GM23248 (cell line): ENCODE data around the gene ATP2A3. TPM values are rescaled to one million over a fixed set of nuclear protein-coding genes. Genes with fewer than 3 reads are reported as not detected.

Experiments
- DNase-seq: peaks from one replicate; pipeline ENCODE4 v3.0.0-alpha.2; 2015
- H2AFZ ChIP-seq: fragments of 200-600 bp; sonication (generic); 2 replicates; pipeline ENCODE4 v1.6.1; 2016; ENCODE audit warnings: antibody characterized with exemption
- H3F3A ChIP-seq: fragments of 200-600 bp; sonication (generic); 2 replicates; pipeline ENCODE4 v1.6.1; 2016; ENCODE audit warnings: mild to moderate bottlenecking, antibody characterized with exemption, mixed run types; ENCODE audit not compliant: insufficient read depth
- H3K27ac ChIP-seq: fragments of 200-600 bp; sonication (generic); 2 replicates; pipeline ENCODE4 v1.5.1; 2016; ENCODE audit warnings: mild to moderate bottlenecking
- H3K27me3 ChIP-seq: fragments of 200-600 bp; sonication (generic); replicated peaks from 2 replicates; pipeline ENCODE4 v1.6.1; 2016; ENCODE audit warnings: mild to moderate bottlenecking; ENCODE audit not compliant: insufficient read depth
- H3K36me3 ChIP-seq: fragments of 200-600 bp; sonication (generic); 2 replicates; pipeline ENCODE4 v1.6.1; 2016; ENCODE audit warnings: low read depth, mild to moderate bottlenecking
- H3K4me1 ChIP-seq: fragments of 200-600 bp; sonication (generic); 2 replicates; pipeline ENCODE4 v1.6.1; 2016; ENCODE audit warnings: mild to moderate bottlenecking; ENCODE audit not compliant: insufficient read depth
- H3K4me2 ChIP-seq: fragments of 200-600 bp; sonication (generic); one replicate; pipeline ENCODE4 v1.6.1; 2016; ENCODE audit warnings: mild to moderate bottlenecking; ENCODE audit not compliant: unreplicated experiment
- H3K4me3 ChIP-seq: fragments of 200-600 bp; sonication (generic); 2 replicates; pipeline ENCODE4 v1.5.1; 2016; ENCODE audit warnings: mild to moderate bottlenecking
- H3K79me2 ChIP-seq: fragments of 200-600 bp; sonication (generic); 2 replicates; pipeline ENCODE4 v1.6.1; 2016; ENCODE audit warnings: mild to moderate bottlenecking; ENCODE audit not compliant: insufficient read depth
- H3K9ac ChIP-seq: fragments of 200-600 bp; sonication (generic); 2 replicates; pipeline ENCODE4 v1.6.1; 2016; ENCODE audit warnings: mild to moderate bottlenecking
- H3K9me2 ChIP-seq: fragments of 200-600 bp; sonication (generic); 2 replicates; pipeline ENCODE4 v1.6.1; 2016; ENCODE audit warnings: mixed run types, mild to moderate bottlenecking, moderate library complexity; ENCODE audit not compliant: insufficient read depth
- H3K9me3 ChIP-seq: fragments of 200-600 bp; sonication (generic); one replicate; pipeline ENCODE4 v1.6.1; 2017; ENCODE audit warnings: low read depth
- H4K20me1 ChIP-seq: fragments of 200-600 bp; sonication (generic); 2 replicates; pipeline ENCODE4 v1.6.0; 2016; ENCODE audit not compliant: insufficient read depth
- EZH2 ChIP-seq: fragments of 200-600 bp; sonication (generic); IDR thresholded peaks from 2 replicates; pipeline ENCODE4 v1.6.1; 2018; ENCODE audit warnings: antibody characterized with exemption, mild to moderate bottlenecking; ENCODE audit not compliant: insufficient read depth, poor library complexity, severe bottlenecking
- EZH2phosphoT487 ChIP-seq: fragments of 200-600 bp; sonication (generic); IDR thresholded peaks from 2 replicates; pipeline ENCODE4 v1.6.1; 2018; ENCODE audit warnings: antibody characterized with exemption, moderate library complexity, mild to moderate bottlenecking, low read depth; ENCODE audit not compliant: insufficient read depth
- WGBS, 2 experiments: methylation state at CpG; one replicate each; pipeline ENCODE4 v1.1.6; 2015 to 2017; ENCODE audit warnings: low lambda C conversion rate in 2 of 2, low coverage in 1 of 2; ENCODE audit errors: missing lambda C conversion rate in 2 of 2; 5-methylcytosine and 5-hydroxymethylcytosine counted together
- in situ Hi-C: fragments of 300-500 bp; cut with MboI; formaldehyde crosslinking; loops from 2 replicates; pipeline ENCODE4 v1.15.0; 2020
- polyA plus RNA-seq: library from polyadenylated mRNA; unstranded; fragments of >200 nt; fragmentation: Nextera tagmentation; extraction: Ambion mirVana; gene quantifications from 2 replicates; pipeline ENCODE4 v1.2.1, GENCODE V29; 2016
- total RNA-seq: library from RNA; depleted of rRNA; stranded (reverse); fragments of >200 nt; shearing (Covaris generic); gene quantifications from 2 replicates; pipeline ENCODE4 v1.2.3, GENCODE V29; 2014

ATP2A3 gene
- total and polyA plus RNA-seq, 2 experiments from 2014 or later = 0.81 to 0.86 TPM

- no peaks in the 10 kb centered on the region for H3K9me3 ChIP-seq
- H3K27ac ChIP-seq = no peak overlapping the region
- no peaks in the 10 kb centered on the region for H4K20me1 ChIP-seq
- WGBS, 2 experiments = 81 to 83% methylated on average over 14 of the region's 14 CpGs
- no peaks in the 10 kb centered on the region for H3K9me2 ChIP-seq
- DNase-seq = no peak
- in situ Hi-C loops = no loop called here
- no peaks in the 10 kb centered on the region for H3K79me2 ChIP-seq
- H3K4me3 ChIP-seq = no peak overlapping the region
- no peaks in the 10 kb centered on the region for H3F3A ChIP-seq
- no peak overlapping the region for H2AFZ ChIP-seq
- H3K27me3 ChIP-seq = no peaks in the 10 kb centered on the region
- TF ChIP-seq EZH2phosphoT487 (no peak), EZH2 (no peak)
- no peak overlapping the region for H3K9ac ChIP-seq
- no peak overlapping the region for H3K4me2 ChIP-seq
- peaks cover 4% of the 10 kb centered on the region; the same call in 1 of the 2 replicates for H3K4me1 ChIP-seq
- H3K36me3 ChIP-seq = no peaks in the 10 kb centered on the region
Observed at GRCh38 chr17:3985846-3986245, 21.6 kb upstream of the ATP2A3 start.

GRCh38 chr17:3983606-3984484 lies 19.6 kb upstream of the ATP2A3 start:
- no peaks in the 10 kb centered on the region for H3K27me3 ChIP-seq
- in situ Hi-C loops = no loop called here
- WGBS, 2 experiments = 63 to 66% methylated on average over 18 of the region's 18 CpGs
- H3K4me2 ChIP-seq = peak overlapping the region; percentile 28
- no peaks in the 10 kb centered on the region for H3K36me3 ChIP-seq
- H3K9me2 ChIP-seq = no peaks in the 10 kb centered on the region
- no peaks in the 10 kb centered on the region for H3F3A ChIP-seq
- H3K79me2 ChIP-seq = no peaks in the 10 kb centered on the region
- peak; percentile 55 for DNase-seq
- no peaks in the 10 kb centered on the region for H4K20me1 ChIP-seq
- no peaks in the 10 kb centered on the region for H3K9me3 ChIP-seq
- no peak overlapping the region for H3K4me3 ChIP-seq
- H3K27ac ChIP-seq = no peak overlapping the region
- no peak overlapping the region for H3K9ac ChIP-seq
- H2AFZ ChIP-seq = peak overlapping the region; percentile 67; the same call in 1 of the 2 replicates
- peaks cover 4% of the 10 kb centered on the region; the same call in 1 of the 2 replicates for H3K4me1 ChIP-seq
- TF ChIP-seq EZH2 (no peak), EZH2phosphoT487 (no peak)

DNA sequence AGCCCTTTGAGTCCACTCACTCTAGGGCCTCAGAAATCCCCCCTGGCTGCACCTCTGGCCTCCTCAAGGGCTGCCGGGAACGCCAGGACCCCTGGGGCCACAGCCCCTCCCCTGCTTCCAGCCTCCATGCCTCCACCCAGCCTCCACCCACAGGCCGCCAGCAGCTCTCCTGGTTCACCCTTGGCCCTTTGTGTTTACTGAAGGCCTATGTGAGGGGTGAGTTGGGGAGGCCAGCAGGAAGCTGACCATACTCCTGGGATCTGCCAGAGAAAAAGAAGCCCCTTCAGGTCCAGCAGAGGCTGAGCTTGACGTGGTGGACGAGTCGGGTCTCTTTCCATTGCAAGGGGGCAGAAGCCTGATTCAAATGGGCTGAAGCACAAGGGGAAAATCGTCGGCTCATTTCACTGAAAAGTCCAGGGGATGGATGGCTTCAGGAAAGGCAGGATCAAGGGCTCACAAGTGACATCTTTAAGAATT lies 18.3 kb upstream of the ATP2A3 start:
- in situ Hi-C loops = no loop called here
- Histone ChIP-seq H3K4me3 (no peak overlapping the region), H3K4me1 (peaks cover 4% of the 10 kb centered on the region; the same call in 1 of the 2 replicates), H3F3A (no peaks in the 10 kb centered on the region), H3K27ac (no peak overlapping the region), H4K20me1 (no peaks in the 10 kb centered on the region), H3K9me3 (no peaks in the 10 kb centered on the region), H3K27me3 (no peaks in the 10 kb centered on the region), H3K9ac (no peak overlapping the region), H3K4me2 (no peak overlapping the region), H2AFZ (no peak overlapping the region), H3K9me2 (no peaks in the 10 kb centered on the region), H3K79me2 (no peaks in the 10 kb centered on the region), H3K36me3 (no peaks in the 10 kb centered on the region)
- no peak for TF ChIP-seq EZH2phosphoT487
- no peak for TF ChIP-seq EZH2
- no peak for DNase-seq
- 90 to 92% methylated on average over 6 to 8 of the region's 8 CpGs for WGBS, 2 experiments

GRCh38 chr17:3982113-3982512 lies 17.9 kb upstream of the ATP2A3 start:
- no peaks in the 10 kb centered on the region for H3K79me2 ChIP-seq
- H4K20me1 ChIP-seq = no peaks in the 10 kb centered on the region
- in situ Hi-C loops = no loop called here
- no peak overlapping the region for H3K9ac ChIP-seq
- H3K27me3 ChIP-seq = no peaks in the 10 kb centered on the region
- no peaks in the 10 kb centered on the region for H3K36me3 ChIP-seq
- no peaks in the 10 kb centered on the region for H3F3A ChIP-seq
- peaks cover 4% of the 10 kb centered on the region; the same call in 1 of the 2 replicates for H3K4me1 ChIP-seq
- no peak overlapping the region for H3K4me2 ChIP-seq
- 83 to 84% methylated on average over 21 of the region's 21 CpGs for WGBS, 2 experiments
- no peak for DNase-seq
- TF ChIP-seq EZH2phosphoT487 (no peak), EZH2 (no peak)
- H3K9me3 ChIP-seq = no peaks in the 10 kb centered on the region
- H3K27ac ChIP-seq = no peak overlapping the region
- no peaks in the 10 kb centered on the region for H3K9me2 ChIP-seq
- H3K4me3 ChIP-seq = no peak overlapping the region
- no peak overlapping the region for H2AFZ ChIP-seq
